Measurements from ENCODE around the gene TEPSIN.

The TEPSIN gene

DNA sequence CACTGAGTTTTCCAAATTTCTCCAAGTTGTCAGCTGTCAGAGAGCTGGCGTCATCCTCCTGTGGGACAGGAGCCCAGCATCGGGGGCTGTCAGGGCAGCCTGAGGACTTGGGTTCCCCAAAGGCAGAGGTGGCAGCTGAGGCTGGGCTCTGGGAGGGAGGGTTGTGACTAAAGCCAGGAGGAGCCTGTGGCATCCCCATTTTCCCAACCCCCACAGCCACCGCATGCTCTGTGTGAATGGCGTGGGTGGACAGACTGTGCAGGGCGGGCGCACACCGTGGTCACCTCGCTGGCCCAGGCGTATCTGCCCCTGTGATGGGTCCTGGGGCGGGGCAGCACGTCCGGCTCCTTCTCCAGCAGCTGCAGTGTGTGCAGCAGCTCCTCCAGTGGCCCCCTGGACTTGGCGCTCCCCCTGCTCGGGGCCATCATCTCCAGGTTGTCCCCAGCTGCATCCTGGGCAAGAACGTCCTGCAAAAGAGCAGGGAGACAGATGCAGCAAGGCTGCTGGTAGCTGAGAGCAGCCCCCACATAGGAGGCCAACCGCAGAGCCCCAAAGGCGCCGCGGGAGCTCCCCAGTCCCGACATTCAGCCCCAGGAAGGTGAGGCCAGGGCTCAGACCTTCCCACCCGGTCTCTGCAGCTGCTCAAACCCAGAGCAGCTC lies 40.9 kb downstream of the TEPSIN start:
- DNase-seq (no peak), ATAC-seq (no peak)

DNA sequence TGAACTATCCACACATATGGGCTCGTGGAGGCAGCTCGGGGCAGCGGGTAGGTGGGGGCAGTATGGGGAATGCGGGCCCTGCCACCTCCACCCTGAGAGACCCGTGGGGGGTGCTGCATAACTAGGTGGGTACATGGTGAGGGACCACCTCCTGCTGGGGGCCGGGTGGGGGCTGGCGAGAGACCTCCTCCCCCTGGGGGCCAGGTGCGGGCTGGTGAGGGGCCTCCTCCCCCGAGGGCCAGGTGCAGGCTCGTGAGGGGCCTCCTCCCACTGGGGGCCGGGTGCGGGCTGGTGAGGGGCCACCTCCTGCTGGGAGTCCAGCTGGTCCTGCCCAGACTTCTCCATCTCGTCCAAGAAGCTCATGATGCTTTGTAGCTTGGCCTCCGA lies 41.5 kb downstream of the TEPSIN start:
- ATAC-seq = no peak
- no peak for DNase-seq

DNA sequence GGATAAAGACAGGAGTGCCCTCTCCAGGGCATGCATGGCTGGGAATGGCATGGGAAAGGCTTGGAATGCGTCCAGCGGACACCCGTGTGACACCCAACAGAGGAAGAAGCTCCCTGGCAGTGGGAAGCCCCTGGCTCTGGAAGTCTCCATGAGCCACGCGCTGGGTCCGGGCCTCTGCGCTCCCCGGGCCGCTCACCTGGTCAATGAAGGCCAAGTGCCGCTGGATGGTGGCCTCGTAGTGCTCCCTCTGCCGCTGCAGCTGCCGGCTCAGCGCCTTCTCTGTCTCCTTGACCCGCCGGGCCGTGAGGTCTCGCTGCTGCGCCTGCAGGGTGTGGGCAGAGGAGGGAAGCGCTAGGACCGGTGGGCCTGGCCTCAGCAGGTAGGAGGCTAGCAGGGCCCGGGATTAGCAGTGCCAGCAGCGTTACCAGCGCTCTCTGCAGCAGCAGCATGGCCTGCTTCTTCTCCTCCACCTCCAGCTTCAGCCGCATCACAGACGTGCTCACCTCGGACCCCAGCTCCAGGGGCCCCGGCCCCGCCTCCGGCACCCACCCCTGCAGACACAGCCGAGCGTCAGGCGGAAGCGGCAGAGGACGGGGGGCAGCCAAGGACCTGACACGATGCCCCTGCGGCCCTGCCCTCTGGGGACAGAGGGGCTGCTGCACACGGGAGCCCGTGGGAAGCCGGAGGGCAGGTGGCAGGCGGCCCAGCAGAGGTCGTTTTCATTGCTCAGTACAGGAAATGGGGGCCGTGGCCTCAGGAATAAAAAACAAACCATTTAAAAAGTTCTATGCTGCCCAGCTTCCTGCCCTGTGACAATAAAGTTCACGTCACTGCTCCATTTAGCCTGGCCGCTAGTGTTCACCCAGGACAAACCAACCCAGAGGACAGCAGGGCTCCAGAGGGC lies 42.1 kb downstream of the TEPSIN start:
- DNase-seq (no peak), ATAC-seq (no peak)

DNA sequence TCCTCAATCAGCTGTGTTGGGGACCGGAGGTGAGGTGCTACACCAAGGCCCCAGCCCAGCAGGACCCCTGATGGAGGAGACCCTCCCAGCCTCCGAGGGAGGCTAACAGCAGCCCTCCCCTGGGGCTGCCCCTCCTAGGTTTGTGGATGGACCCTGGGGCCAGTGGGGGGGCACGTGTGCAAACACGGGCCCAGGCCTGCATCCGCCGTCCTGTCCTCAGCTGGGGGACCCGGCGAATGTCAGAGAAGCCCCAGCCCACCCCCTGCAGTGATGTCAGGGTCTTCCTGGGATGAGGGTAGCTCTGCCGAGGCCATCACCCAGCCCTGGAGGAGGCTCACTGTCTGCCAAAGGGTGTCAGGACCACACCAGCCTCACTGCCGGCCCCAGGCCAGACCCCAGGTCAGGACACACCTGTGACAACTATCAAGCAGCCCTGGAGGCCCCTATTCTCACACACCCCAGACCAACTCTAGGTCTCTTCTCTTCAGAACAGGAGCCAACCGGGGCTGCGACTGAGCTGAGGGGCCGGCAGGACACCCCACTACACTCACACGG lies 42.8 kb downstream of the TEPSIN start:
- DNase-seq = no peak
- no peak for ATAC-seq

DNA sequence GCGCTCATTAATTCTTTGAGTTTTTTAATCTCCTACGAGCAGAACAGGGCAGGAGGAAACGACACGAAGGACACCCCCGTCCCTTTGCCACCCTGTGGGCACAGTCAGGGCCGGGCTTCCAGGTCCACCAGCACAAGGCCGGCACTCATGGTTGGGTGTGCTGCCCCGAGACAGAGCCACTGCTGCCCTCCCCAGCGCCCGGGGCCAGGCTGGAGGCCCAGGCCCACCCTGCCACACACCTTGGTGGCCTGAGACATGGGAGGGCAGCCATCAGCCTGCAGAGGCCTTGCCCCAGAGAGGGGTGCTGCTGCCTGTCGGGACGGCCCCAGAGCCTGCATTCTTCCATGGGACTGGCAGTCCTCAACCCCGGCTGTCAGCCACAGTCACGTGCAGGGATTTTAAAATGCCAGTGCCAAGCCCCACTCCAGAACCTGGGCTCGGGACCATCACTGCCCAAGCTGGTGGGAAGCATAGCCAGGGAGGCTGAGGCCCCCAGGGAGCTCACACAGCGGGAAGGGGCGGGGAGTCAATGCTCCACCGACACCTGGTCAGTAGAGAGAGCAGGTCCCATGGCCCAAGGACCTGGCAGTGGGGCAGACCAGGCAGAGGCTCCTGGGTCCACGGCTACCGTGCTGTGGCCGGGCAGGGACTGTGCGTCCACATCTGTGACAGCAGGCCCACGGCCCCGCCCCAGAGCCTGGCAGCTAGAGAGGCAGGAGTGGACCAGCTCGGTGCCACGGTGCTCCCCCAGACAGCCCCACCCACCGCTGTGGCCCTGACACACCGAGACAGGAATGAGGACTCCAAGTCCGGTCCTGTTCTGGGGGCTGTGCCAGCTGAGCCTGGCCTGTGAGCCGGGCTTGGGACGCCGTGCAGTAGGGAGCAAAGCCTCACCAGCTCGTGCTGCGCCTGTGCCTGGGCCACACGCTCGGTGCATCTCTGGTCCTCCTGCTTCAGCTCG lies 43.6 kb downstream of the TEPSIN start:
- DNase-seq (no peak), ATAC-seq (no peak)

DNA sequence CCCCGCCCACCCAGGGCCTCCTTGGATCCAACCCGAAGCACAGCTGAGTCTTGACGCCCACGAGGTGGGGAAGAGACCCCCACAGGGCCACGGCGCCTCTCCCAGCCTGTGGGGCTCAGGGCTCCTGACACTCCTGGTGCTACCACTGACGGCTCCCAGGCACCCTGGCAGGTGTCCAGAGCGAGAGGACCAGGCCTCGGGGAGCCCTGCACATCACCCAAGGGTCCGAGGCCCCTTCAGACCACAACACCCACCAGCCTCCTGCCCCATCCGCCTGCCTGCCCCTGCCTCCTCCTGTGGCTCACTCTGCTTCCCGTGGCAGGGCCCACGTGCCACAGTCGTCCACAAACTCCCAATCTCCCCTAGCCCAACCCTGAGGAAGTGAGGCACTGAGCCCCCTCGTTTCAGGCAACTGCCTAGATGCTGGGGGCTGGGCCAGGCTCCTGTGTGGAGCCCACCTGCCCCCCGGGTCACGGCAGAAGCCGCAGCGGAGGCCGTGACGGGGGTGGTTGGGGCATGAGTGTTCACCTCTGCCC lies 44.6 kb downstream of the TEPSIN start:
- ATAC-seq (no peak), DNase-seq (no peak)

DNA sequence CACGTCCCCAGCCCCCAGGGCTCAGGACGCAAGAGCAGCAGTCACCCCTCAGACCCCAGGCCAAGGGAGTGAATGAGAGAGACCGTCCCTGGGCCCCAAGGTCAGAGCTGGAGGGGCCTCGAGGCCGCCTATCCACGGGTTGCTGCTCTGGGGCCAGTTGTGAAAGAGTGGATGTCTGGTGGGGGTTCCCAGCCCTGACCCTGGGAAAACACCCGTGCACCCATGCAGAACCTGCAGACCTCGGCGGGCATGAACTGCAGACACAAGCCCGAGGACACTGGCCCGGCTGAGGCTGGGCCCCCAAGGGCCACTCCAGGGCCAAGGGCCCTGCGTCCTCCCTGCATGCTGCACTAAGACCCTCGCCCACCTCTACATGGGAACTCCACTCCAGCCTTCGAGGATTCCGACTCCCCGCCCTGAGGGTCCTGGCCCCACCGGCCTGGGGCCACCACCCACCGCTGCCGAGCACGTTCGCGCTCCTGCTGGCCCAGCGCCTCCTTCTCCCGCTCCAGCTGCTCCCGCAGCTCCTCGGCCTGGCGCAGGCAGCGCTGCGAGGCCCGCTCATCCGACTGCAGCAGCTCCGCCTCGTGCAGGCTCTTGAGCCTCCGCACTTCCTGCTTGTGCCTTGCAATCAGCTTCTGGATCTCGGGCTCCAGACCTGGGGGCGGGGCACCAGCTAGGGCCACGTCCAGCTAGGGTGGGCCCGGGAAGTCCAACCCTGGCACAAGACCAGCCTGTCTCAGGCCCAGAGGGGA lies 45.2 kb downstream of the TEPSIN start:
- no peak for ATAC-seq

DNA sequence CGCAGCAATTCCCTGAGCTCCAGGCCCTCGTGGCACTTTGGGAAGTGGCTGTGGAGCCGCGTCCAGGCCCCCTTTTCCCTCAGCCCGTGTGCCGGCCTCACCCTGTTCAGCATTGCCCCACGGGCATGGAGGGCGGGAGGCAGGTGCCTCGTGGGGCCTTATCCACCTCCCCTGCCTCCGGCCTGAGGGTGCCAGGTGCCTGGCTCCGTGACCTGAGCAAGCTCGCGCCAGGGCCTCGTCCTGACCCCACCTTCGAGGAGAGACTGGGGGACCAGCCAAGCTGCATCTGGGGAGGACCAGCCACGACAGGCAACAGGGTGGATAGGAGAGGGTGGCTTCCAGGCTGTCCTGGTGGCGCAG lies 45.8 kb downstream of the TEPSIN start:
- DNase-seq = no peak
- ATAC-seq = no peak

More for the DNA sequence above, 45.2 kb downstream of the TEPSIN start:
- DNase-seq = no peak

DNA sequence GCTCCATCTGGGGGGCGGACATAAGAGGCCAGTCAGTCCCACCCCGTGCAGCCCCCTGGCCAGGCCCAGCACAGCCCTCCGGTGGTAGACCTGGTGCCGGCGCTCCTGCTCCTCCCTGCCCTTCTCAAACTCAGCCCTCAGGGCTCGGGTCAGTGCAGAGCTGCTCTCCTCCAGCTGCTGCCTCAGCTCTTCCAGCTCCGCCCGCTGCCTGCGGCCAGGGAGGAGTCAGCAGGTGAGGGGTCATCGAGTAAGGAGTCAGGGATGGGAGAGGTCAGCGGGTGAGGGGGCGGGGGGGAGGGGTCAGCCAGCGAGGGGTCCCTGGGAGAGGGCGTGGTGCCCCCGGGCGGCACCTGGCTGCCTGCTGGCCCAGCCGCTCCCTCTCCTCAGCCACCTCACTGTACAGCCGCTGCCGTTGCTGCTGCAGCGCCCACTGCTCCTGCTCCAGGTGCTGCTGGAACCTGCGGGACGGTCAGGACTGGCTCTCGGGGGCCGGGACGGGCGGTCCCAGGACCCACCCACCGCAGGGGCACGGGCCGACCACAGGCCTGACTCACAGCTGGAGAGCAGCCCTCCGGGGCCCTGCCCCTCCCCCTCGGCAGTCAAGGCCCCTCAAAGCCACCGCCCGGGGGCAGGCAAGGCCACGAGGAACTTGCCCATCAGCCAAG lies 46.3 kb downstream of the TEPSIN start:
- no peak for DNase-seq
- no peak for ATAC-seq

DNA sequence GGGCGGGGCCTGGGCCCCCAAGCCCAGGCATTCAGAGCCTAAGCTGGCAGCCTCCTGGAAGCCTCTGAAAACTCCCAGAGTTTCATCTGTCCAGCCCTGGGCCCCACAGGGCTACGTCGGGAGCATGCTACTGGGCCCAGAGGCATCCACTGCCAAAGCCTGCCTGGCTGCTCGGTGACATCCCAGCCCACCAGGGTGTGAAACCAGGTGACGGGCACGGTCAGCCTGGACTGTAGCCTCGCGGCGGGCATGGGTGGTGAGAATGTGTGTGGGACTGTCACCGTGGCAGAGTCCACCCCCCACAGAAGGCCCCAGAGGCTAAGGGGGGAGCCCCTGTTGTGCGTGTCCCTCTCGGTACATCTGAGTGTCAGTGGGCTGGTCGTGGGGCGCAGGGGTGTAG lies 47.2 kb downstream of the TEPSIN start:
- ATAC-seq (no peak), DNase-seq (no peak)

DNA sequence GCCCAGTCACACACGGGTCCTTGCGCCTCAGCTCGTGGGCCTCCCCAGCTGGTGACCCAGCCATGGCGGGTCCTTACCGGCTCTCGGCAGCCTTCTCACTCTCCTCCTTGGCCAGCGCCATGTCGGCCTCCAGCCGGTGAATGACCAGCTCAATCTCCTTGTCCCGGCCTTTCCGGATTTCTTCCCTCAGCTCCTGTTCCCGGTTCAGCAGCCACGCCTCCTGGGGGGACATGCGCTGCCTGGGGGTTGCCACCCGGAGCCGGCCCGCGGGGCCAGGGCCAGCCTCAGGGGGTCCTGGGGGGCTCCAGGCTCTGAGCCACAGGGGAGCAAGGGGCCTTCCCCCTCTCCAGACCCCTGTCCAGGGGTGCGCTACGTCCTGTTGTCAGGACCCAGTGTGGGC lies 47.7 kb downstream of the TEPSIN start:
- no peak for ATAC-seq
- DNase-seq = no peak

DNA sequence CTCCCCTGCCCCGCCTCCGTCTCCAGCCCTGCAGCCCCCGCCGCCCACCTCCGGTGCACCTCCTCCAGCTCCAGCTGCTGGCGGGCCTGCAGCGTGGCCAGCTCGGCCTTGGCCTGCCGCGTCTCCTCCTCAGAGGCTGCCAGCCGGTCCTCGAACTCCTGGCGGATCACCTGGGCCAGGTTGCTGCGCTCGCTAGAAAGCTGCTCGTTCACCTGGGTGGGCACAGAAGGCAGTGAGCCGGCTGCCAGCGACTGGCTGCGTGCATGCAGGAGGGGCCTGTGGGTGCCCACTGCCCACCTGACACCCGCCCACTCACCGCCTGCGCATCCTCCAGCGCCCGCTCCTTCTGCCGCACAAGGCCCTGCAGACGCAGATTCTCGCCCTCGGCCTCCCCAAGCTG lies 48.3 kb downstream of the TEPSIN start:
- DNase-seq (no peak), ATAC-seq (no peak)

DNA sequence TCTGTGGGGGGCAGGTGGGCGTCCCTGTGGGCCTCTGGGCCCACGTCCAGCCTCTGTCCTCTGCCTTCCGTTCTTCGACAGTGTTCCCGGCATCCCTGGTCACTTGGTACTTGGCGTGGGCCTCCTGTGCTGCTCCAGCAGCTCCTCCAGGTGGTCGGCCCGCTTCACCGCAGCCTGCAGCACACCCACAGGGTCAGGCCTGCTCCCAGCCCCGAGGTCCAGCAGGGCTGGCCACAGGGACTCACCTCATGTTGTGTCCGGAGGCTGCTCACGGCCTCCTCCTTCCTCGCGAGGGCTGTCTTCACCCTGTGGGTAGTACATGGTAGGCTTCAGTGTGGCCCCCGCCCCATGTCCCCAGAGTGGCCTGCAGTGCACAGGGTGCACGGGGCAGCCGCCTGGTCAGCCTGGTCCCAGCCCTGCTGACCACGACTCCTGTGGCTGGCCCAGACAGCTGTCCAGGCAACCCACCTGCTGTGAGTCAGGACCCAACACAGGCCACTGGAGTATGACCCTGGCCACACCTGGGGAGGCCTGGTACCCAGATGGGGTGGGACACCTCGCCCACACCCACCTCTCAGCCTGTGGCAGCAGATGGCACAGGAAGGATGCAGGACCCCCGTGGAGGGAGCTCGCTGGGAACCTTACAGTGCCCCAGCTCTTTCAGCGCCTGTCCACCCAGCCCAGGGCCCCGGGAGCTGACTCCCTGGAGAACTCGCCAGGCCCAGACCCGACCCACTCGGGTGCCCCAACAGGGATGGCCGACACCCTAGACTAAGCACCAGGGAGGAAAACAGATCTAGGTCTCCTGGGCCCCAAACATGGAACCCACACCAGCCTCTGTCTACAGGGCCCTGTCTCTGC lies 49.0 kb downstream of the TEPSIN start:
- no peak for DNase-seq
- no peak for ATAC-seq

DNA sequence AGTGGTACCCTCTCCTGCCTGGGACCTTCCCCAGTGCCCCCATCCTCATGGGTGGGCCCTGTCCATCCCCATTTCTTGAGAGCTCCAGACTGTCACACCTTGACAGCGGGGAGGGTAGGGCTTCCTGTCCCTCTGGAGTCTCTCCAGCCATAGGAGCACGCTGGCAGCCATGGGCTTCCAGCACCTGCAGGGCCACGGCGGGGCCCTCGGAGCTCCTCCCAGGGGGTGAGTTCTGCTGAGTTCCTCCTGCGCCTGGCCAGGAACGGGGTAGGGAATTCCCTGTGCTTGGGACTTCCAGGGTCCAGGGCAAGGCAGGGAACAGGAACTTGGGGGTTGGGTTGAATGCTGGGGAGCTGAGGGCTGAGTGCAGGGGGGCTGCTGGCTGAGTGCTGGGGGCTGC lies 49.8 kb downstream of the TEPSIN start:
- no peak for ATAC-seq
- no peak for DNase-seq

DNA sequence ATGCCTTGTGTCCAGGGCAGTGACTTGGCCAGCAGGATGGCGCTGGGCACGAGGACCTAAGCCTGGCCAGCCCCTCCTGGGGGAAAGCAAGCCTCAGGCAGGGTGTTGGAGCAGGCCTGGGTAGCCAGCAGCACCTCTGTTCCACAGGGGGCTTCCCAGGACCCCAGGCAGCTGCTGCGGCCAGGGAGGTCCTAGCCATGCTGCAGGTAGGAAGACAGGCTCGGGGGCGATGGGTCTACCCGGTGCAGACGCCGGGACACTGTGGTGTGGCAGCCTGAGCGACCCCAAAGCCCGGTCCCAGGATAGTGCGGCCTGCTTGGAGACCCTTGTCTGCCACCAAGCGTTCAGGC lies 50.4 kb downstream of the TEPSIN start:
- no peak for DNase-seq
- ATAC-seq = no peak

DNA sequence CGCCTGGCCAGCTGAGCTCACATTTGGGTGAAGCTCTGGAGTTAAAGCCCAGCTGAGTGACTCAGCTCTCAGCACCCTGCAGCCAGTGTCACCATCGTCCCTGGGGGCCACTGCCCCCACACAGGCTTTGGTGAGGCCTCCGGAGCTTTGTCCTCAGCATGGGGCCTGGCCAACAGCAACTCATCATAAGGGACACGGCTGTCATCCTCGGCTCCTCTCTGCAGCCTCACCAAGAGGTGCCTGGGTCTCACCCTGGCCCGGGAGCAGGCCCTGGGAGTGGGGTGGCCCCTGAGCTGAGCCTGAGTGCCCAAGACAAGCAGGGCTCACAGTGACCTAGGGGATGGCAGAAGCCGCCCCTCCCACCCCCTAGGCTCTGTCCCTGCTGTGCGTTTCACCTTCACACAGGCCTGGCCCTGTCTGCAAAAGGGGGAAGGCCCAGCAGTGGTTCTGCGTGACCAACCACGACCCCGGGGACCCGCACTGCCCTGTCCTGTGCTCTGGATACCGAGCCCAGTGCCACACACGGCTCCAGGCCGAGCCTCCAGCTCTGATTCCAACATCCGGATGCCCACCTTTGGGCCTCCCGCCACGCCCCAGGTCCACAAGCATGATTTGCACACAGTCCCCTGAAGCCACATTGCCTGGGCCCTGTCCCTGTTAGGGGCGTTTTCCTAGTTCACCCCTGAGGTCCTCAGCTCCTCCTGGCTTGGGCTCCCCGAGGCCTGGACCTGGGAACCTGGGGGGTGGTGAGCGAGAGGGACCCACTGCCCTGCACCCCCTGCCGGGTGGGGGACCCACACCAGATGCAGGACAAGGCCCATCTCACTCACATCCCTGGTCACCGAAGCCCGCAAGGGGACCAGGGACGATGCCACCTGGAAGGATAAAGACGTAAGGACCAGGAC lies 51.0 kb downstream of the TEPSIN start:
- DNase-seq (no peak), ATAC-seq (no peak)

DNA sequence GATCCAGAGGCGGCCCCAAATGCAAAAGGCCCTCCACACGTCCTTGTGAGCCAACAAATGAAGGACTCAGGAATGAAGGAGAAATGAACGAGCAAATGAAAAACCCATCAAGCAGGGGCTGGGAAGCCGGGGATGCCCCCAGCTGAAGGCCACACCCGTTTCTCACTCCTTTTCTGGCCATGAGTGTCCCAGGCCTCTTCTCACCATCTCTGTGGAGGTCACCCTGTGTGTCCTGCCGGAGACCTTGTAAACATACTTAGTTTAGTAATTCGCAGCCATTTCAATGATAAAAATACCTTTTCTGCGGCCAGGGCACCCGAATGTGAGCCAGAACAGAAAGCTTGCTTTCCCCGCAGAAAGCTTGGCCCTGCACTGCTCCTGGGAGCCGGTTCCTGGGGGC lies 51.7 kb downstream of the TEPSIN start:
- DNase-seq (no peak), ATAC-seq (no peak)

DNA sequence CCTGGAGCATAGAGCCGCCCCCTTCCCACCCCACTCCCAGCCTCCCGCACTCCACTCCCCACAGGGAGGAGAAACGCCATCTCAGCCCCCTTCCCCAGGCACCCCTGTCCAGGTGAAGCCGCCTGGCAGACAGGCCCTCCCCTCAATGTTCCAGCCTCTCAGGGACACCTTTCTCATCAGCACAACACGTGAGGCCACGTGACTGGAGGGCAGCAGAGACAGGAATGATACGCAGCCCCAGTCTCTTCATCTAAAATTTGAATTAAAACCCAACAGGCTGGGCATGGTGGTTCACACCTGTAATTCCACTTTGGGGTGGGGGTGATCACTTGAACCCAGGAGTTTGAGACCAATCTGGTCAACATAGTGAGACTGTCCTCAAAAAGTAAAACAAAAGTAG lies 52.7 kb downstream of the TEPSIN start:
- DNase-seq = no peak
- no peak for ATAC-seq

DNA sequence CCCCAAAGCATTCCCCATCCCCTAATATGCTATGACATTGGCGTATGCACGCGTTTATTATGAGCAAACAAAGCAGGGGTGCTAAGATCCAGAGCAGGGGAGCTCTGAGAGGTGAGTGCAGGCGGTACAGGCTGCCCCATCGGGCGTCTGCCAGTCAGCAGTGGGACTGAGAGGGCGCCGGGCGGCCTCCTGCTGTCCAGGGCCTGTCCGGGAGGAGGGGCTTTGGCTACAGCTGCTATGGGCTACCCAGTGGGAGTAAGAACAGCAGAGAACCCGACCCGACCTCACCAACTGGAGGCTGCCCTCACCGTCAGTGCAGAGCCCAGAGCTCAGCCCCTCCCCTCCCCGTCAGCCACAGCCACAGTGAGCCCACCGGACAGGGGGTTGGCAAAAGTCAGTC lies 54.3 kb downstream of the TEPSIN start:
- ATAC-seq (no peak), DNase-seq (no peak)
